Right lobe of liver (tissue), 4 donors: ENCODE results near the gene SAPCD1.

ENCODE experiments used
- CTCF ChIP-seq, 4 donors: fragments of 200-600 bp in 3 of 4; fragments of 450-650 bp in 1 of 4; IDR thresholded peaks; one replicate each; pipeline versions ENCODE4 v1.5.1 to v1.8.0; 2016 to 2022; ENCODE audit warnings: antibody characterized with exemption in 4 of 4, mild to moderate bottlenecking in 2 of 4
- POLR2A ChIP-seq: fragments of 450-650 bp; IDR thresholded peaks from one replicate; pipeline ENCODE4 v1.6.1; 2017; ENCODE audit warnings: antibody characterized with exemption, mild to moderate bottlenecking
- donor health status: DM: no; HTN: no; CAD: no.
- donor health status: DM: no; HTN: no; CAD: no.
- donor health status: DM: no; HTN: yes; CAD: no.

GRCh38 chr6:31730631-31731086 is 31.8 kb upstream of the SAPCD1 start:
- no peak for TF ChIP-seq CTCF (IDR thresholded peaks at IDR 0.05)
- no peak for TF ChIP-seq POLR2A
